ENCODE measurements around the gene GRID1.

DNA sequence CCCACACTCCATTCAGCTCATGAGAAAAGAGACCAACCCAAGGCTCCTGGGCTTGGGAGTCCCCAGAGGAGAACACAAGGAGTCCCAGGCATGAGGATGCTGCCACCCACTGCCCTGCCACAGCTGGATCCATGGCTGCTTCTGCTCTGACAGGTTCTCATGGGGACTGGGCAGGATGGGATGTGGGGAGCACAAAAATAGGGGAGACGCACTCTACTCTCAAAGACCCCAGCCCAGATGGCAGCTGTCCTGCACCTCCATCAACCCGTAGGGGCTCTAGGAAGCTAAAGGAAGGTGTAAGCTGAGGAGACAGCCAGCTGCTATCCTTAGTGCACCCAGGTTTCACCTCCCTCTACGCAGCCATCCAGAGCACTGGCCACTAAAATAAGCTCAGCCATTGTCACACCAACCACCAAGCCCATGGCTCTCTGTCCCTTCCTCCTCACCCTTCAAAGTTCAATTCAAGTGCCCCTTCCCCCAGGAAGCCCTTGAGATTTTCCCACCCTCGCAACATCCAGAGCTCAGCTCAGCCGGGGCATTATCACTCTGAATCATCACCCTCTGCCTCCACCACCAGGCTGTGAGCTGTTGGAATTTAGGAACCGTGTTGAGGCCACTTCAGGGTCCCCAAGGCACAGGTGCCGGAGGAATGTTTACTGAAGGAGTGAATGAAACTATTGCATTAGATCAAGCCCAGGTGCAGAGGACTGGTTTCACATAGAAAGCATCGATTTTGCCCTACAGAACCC is 142.1 kb downstream of the GRID1 start:
- TF ChIP-seq SIN3A (IDR thresholded peaks at IDR 0.05; ENCODE audit: borderline replicate concordance, low read depth, low read length) (no peak), CHD2 (IDR thresholded peaks at IDR 0.05; ENCODE audit: low read length, partially characterized antibody) (no peak), GATA2 (CRISPR knock-in tag; IDR thresholded peaks at IDR 0.05) (no peak), TAF1 (IDR thresholded peaks at IDR 0.05; ENCODE audit: borderline replicate concordance, low read depth, low read length) (no peak), EZH2phosphoT487 (IDR thresholded peaks at IDR 0.05; ENCODE audit: borderline replicate concordance, low read depth) (no peak), TEAD4 (IDR thresholded peaks at IDR 0.05; ENCODE audit: borderline replicate concordance, insufficient read depth) (no peak), EP300 (IDR thresholded peaks at IDR 0.05; ENCODE audit: borderline replicate concordance in 1 of 2, low read depth in 1 of 2, low read length in 1 of 2) (no peak), POLR2AphosphoS5 (IDR thresholded peaks at IDR 0.05; ENCODE audit: low read depth, low read length) (no peak)
- TF ChIP-seq, protein P1, sequence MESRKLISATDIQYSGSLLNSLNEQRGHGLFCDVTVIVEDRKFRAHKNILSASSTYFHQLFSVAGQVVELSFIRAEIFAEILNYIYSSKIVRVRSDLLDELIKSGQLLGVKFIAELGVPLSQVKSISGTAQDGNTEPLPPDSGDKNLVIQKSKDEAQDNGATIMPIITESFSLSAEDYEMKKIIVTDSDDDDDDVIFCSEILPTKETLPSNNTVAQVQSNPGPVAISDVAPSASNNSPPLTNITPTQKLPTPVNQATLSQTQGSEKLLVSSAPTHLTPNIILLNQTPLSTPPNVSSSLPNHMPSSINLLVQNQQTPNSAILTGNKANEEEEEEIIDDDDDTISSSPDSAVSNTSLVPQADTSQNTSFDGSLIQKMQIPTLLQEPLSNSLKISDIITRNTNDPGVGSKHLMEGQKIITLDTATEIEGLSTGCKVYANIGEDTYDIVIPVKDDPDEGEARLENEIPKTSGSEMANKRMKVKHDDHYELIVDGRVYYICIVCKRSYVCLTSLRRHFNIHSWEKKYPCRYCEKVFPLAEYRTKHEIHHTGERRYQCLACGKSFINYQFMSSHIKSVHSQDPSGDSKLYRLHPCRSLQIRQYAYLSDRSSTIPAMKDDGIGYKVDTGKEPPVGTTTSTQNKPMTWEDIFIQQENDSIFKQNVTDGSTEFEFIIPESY (IDR thresholded peaks at IDR 0.05; ENCODE audit: borderline replicate concordance, low read depth): no peak
- TF ChIP-seq, protein P2, sequence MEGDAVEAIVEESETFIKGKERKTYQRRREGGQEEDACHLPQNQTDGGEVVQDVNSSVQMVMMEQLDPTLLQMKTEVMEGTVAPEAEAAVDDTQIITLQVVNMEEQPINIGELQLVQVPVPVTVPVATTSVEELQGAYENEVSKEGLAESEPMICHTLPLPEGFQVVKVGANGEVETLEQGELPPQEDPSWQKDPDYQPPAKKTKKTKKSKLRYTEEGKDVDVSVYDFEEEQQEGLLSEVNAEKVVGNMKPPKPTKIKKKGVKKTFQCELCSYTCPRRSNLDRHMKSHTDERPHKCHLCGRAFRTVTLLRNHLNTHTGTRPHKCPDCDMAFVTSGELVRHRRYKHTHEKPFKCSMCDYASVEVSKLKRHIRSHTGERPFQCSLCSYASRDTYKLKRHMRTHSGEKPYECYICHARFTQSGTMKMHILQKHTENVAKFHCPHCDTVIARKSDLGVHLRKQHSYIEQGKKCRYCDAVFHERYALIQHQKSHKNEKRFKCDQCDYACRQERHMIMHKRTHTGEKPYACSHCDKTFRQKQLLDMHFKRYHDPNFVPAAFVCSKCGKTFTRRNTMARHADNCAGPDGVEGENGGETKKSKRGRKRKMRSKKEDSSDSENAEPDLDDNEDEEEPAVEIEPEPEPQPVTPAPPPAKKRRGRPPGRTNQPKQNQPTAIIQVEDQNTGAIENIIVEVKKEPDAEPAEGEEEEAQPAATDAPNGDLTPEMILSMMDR (IDR thresholded peaks at IDR 0.05): no peak
- TF ChIP-seq, protein P3, sequence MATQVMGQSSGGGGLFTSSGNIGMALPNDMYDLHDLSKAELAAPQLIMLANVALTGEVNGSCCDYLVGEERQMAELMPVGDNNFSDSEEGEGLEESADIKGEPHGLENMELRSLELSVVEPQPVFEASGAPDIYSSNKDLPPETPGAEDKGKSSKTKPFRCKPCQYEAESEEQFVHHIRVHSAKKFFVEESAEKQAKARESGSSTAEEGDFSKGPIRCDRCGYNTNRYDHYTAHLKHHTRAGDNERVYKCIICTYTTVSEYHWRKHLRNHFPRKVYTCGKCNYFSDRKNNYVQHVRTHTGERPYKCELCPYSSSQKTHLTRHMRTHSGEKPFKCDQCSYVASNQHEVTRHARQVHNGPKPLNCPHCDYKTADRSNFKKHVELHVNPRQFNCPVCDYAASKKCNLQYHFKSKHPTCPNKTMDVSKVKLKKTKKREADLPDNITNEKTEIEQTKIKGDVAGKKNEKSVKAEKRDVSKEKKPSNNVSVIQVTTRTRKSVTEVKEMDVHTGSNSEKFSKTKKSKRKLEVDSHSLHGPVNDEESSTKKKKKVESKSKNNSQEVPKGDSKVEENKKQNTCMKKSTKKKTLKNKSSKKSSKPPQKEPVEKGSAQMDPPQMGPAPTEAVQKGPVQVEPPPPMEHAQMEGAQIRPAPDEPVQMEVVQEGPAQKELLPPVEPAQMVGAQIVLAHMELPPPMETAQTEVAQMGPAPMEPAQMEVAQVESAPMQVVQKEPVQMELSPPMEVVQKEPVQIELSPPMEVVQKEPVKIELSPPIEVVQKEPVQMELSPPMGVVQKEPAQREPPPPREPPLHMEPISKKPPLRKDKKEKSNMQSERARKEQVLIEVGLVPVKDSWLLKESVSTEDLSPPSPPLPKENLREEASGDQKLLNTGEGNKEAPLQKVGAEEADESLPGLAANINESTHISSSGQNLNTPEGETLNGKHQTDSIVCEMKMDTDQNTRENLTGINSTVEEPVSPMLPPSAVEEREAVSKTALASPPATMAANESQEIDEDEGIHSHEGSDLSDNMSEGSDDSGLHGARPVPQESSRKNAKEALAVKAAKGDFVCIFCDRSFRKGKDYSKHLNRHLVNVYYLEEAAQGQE (IDR thresholded peaks at IDR 0.05; ENCODE audit: low read depth, low read length): no peak
- TF ChIP-seq, protein P4, sequence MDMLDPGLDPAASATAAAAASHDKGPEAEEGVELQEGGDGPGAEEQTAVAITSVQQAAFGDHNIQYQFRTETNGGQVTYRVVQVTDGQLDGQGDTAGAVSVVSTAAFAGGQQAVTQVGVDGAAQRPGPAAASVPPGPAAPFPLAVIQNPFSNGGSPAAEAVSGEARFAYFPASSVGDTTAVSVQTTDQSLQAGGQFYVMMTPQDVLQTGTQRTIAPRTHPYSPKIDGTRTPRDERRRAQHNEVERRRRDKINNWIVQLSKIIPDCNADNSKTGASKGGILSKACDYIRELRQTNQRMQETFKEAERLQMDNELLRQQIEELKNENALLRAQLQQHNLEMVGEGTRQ (IDR thresholded peaks at IDR 0.05; ENCODE audit: borderline replicate concordance, low read depth, low read length): no peak
